ENCODE results near the gene ZNF791.
"Not testable (repeated sequence)": the region's sequence is repeated elsewhere in the genome, so short reads cannot be mapped to it uniquely, and the experiment has no call there.

Gene ZNF791

DNA sequence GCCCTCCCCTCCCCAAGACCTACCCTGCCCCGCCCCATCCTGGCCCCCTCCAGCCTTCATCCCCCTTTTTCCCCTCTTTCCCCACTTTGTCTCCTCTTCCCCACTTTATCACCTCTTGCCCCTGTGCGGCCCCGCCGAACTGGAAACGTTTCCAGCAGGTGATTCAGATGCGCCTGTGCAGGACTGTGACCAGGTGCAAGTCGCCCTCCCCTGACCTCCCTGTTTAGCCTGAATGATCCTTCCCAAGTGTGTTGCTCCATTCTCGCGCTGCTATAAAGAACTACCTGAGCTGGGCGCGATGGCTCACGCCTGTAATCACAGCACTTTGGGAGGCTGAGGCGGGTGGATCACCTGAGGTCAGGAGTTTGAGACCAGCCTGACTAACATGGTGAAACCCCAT, 25.9 kb downstream of the ZNF791 start:
- no peak for DNase-seq

- DNase-seq, result no peak
Observed at GRCh38 chr19:12638611-12639182, 28.0 kb downstream of the ZNF791 start.

DNA sequence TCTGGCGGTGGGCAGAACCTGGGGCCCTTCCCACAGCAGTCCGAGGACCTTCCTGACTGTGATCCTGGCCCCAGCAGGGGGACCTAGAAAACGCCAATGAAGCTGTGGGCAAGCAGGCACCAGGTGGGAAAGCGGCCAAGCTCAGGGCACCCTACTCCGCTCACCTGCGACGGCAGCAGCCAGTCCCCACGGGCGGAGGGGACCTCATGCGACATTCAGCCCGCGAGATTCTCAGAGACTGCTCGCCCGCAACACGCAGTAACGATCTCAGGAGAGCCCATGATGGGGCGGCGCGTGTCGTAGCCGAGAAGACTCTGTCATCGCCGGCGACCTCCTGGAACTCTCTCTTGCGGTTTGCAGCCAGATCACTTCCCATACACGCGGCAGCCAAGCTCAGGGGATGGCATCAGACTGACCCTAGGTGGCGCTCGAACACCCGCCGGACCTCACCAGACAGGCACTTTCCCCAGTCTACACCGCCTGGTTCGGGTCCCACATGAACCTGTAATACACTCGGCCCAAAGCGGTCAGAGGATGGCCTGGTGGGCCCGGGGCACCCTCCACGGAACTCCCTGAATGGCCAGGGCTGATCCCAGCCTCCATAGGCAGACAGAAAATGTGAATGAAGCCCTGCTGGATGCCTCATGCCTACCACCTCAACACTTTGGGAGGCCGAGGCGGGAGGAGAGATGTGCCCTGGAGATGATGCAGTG, 29.3 kb downstream of the ZNF791 start:
- DNase-seq, result peak; percentile 91 to 94

DNA sequence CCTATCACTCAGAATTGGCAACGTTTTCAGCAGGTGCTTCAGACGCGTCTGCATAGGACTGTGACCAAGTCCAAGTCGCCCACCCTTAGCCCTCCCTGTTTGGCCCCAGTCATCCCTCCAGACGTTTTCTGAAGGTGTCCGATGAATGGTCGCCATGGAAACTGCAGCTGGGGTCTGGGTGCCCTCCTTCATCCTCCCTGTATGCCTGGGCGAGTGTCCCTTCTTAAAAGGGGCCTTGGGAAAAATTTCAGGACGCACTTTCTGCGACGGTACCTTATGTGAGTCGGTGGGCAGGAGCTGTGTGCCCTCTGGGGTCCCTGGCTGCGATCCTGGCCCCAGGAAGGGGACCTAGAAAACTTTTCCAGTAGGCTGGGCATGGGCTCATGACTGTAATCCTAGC, 30.7 kb downstream of the ZNF791 start:
- DNase-seq, result no peak

DNA sequence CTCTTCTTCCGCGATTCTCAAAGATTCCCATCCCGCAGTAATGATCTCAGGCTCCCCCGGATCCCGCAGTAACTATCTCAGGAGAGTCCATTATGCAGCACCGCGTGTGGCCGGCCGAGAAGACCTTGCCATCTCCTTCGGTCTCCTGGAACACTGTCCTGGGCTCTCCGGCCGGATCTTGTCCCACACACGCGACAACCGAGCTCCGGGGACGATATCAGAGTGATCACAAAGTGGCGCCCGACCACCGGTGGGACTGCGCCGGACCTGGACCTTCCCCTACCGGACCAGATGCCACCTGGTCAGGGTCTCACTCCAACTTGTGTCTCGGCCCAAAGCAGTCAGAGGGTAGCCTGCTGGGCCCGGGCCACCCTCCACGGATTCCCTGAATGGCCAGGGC, 31.8 kb downstream of the ZNF791 start:
- DNase-seq, result no peak

DNA sequence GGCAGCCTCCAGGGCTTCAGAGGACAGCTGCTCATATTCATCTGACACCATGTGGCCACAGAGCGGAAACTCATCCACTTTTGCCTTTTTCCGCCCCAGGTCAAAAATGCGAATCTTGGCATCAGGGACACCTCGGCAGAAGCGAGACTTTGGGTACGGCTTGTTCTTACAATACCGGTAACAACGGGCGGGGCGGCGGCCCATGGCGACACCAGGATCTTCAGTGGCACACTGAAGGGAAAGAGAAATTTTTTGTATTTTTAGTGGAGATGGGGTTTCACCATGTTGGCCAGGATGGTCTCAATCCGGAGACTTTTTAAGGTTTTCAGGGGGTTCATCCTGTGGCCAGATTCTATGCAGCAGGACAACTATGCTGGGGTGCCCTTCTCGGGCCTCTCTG, 33.0 kb downstream of the ZNF791 start:
- DNase-seq, result not testable (repeated sequence)

DNA sequence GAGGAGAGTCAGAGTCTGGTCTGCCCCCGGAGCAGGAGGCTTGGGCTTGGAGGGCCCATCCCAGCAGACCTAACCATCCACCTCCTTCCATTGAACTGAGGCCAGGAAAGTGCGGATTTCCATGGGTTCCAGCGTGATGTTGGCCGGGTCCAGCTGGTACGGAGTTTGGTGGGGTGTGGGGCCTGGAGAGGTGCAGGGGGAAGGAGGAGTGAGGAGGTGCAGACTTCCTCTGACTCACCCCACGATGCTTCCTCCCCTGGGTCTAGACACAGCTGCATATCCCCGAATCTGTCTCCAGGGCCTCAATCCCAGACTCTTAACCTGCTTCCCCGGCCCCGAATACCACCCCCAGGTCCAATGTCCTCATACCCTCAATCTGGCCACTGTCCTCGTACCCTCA, 35.8 kb downstream of the ZNF791 start:
- DNase-seq, result no peak

DNA sequence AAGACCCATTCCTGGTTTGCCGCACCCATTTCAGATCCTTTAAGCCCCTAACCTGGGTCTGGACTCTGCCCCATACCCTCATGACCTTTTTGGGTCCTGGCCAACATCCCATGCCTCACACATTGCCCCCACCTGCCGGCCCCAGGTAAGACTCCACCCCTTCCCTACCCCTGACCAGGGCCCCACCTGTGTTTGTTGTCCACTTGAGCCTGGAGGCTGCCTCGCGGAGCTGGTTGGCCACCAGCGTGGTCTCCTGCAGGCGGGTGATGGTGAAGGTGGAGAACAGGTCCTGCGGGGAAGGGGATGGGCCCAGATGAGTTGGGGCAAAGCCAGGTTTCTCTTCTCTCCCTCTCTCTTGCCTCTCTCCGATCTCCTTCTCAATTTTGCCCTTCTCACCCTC, 36.3 kb downstream of the ZNF791 start:
- no peak for DNase-seq

DNA sequence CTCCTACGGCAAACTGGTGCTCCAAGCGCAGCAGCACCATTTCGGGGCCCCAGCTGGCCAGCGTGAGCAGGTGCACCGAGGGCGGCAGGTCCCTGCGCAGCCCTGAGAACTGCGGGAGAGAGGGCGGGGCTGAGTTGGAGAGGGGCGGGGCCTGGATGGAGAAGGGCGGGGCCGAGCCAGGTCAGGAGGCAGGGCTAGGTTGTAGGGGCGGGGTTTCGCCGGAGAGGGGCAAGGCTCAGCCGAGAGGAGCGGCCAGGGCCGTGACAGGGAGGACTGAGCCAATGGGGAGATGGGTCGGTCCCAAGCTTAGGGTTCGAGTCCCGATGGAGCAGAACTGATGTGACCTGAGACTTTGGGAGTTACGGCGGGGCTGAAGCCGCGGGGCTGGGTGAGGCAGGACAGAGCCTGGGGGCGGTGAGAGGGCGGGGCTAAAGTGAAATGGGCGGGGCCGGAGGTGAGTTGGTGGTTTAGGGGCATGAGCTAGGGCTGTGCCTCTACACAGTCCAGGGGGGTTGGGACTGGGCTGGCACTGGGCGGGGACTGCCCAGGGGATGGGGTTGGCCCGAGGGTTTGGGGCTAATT, 36.9 kb downstream of the ZNF791 start:
- peak; percentile 46 to 48 for DNase-seq

GRCh38 chr19:12648088-12648487, 37.4 kb downstream of the ZNF791 start:
- DNase-seq, result no peak

DNA sequence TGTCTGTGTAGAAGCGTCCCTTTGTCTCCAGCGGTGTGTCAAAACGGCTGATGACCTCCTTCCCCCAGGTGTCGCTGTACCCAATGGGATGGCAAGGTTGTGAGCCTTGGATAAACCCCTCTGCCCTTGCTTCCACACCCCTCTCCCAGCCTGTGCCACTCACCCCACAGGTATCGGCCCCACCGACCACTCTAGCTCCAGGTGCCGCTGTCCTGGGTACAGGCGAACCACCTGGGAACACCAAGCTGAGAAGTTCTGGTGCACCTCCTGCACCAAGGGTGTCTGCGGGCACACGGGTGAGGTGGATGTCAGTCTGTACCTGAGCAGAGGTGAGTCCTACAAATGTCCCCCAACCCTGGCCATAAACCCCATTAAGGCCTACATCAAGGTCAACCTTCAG, 39.2 kb downstream of the ZNF791 start:
- no peak for DNase-seq

- no peak for DNase-seq
Observed at GRCh38 chr19:12652219-12652618, 41.5 kb downstream of the ZNF791 start.

DNA sequence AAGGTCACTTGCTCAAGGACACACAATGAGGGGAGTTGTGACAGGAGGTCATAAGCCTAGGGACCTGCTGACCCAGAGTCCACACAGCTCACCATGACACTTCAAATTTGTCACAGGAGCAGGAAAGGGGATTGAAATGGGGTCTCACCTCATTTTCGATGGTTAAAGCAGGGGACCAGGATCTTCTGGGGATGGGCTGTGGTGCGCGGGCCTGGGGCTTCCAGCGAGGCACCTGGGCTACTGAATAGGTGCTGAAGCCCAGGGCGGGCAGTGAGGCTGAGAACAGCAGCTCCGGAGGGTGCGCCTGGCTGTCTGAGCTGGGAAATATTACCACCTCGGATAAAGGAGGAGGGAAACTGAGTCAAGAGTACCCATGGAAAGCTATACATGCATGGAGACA, 44.8 kb downstream of the ZNF791 start:
- DNase-seq, result no peak

GRCh38 chr19:12656899-12657571, 46.3 kb downstream of the ZNF791 start:
- DNase-seq, result peak; percentile 42 to 46

DNA sequence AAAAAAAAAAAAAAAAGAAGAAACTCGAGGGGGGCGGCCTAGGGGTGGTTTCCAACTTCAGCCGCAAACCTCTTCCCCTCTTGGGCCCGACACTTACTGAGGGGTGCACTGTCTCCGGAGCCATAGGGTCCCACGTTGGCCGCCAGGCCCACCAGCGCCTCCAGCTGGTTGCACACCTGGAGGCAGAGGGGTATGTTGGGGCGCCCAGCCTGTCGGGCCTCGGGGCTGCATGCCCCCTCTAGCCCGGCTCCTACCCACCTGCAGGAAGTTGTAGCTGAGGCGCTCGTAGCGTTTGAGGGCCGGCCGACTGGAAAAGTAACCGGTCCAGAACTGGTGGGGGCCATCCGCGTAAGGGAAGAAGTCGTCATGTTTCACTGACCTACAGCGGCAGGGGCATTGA, 47.2 kb downstream of the ZNF791 start:
- DNase-seq, result no peak

DNA sequence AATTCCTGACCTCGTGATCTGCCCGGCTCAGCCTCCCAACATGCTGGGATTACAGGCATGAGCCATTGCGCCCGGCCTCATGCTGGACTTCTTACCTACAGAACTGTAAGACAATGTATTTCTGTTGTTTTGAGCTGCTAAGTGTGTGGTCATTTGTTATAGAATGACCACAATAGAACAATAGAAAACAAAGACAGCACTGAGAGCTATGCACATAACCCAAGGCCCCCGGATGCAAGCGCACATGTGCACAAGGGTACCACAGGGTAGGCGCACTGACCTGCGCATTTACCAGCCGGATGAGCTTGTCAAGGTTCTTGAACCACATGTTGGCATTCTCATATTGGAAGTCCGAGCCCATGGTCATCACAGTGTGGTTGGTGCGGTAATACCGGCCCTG, 50.3 kb downstream of the ZNF791 start:
- DNase-seq, result no peak

- peak in 1 of 2 experiments; percentile 24 for DNase-seq
Observed at GRCh38 chr19:12664406-12665280, 53.9 kb downstream of the ZNF791 start.

DNA sequence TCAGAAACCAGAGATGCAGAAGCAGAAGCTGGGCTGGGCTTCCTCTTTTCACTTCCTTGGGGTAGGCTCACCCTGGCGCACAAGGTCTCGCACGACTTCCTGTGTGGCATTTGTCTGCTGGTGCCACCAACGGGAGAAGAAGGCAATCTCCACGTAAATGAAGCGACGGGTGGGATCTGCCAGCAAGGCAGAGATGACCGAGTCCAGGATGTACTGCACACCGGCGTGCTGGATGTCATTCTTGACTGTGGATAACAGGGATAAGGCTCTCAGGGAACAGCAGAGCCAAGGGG, 54.5 kb downstream of the ZNF791 start:
- DNase-seq, result peak; percentile 57 to 65

DNA sequence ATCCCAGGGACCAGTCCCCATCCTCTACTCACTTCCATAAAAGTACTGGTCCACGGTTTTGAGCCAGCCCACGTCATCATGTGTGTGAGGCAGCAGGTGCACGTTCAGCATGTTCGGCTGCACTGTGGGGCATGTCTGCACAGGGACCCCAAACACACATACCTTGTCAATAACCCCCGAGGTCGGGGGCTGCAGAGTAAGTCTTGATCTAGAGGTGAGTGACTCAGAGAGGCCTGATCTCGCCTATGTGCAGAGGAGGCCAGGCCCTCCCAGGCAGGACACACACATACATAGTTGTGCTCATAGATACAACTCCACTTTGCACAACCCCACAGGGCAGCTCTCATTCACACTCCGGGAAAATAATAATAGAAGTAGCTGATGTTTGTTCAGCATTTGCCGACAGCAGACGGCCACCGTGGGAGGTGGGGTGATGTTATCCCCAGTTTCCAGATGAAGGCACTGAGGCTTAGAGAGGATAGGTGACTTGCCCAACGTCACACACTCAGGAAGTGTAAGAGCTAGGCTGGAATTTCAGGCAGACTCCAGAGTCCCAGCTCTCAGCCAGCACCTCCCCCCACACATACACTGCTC, 55.0 kb downstream of the ZNF791 start:
- DNase-seq, result peak; percentile 30 to 40

- DNase-seq, result peak; percentile 84 to 86
Observed at GRCh38 chr19:12666265-12667048, 55.7 kb downstream of the ZNF791 start, which contains the start of the genes MAN2B1 and WDR83. MAN2B1 (minus strand) TSS chr19:12666742; CDS start chr19:12666701, 41 bp downstream. WDR83 (plus strand) TSS chr19:12666807; CDS start chr19:12669791, 2,984 bp downstream.

DNA sequence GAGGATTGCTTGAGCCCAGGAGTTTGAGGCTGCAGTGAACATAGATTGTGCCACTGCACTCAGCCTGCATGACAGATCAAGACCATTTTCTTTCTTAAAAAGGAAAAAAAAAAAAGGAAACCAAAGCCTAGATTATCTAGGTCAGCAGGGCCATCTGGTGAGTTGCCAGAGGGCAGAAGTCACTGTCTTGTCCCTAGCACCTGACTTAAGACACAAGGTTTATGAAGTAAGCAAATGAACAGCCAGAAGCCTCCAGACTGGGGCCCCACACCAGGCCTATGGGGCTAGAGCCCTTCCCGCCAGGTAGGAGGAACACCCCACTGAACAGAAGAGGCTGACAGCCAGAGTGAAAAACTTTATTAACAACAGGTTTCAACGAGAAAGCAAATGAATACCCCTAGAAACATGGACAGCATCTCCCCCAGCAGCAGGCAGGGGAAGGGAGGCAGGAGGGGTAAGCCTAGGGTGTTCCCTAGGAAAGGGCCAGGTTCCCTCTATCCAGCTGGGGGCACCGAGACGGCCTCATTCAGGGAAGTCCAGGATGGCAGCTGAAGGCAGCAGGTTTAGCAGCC, 57.1 kb downstream of the ZNF791 start:
- DNase-seq, result no peak
